ENCODE data around the gene INTS6L.

DNA sequence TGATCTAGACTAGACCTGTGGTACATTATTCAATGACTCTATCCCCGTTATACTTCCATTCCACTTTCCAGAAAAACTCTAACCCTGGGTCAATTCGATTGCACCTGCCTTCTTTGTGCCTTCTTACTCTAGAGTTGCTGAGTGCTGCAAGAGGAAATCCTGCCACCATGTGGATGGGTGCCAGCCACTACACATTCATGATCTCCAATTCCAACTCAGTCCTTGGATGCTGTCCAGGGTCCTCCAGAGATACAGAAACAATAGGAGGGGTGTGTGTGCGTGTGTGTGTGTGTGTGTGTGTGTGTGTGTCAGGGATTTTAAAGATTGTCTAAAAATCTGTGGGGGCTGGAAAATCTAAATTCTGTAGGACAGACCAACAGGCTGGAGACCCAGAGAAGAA lies 42.9 kb upstream of the INTS6L start:
- TF ChIP-seq, protein P1, sequence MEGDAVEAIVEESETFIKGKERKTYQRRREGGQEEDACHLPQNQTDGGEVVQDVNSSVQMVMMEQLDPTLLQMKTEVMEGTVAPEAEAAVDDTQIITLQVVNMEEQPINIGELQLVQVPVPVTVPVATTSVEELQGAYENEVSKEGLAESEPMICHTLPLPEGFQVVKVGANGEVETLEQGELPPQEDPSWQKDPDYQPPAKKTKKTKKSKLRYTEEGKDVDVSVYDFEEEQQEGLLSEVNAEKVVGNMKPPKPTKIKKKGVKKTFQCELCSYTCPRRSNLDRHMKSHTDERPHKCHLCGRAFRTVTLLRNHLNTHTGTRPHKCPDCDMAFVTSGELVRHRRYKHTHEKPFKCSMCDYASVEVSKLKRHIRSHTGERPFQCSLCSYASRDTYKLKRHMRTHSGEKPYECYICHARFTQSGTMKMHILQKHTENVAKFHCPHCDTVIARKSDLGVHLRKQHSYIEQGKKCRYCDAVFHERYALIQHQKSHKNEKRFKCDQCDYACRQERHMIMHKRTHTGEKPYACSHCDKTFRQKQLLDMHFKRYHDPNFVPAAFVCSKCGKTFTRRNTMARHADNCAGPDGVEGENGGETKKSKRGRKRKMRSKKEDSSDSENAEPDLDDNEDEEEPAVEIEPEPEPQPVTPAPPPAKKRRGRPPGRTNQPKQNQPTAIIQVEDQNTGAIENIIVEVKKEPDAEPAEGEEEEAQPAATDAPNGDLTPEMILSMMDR (IDR thresholded peaks at IDR 0.05; ENCODE audit: poor library complexity), result peak; percentile 55
- TF ChIP-seq EZH2 (IDR thresholded peaks at IDR 0.05; ENCODE audit: borderline replicate concordance), result no peak
